HG03575 (cell line): ENCODE data around the gene IQUB.
"Not testable (repeated sequence)": the region's sequence is repeated elsewhere in the genome, so short reads cannot be mapped to it uniquely, and the experiment has no call there.

Experiments used
- ATAC-seq: cut with Tn5 transposase; IDR thresholded peaks from one replicate; pipeline ENCODE4 v1.9.1; 2021; ENCODE audit not compliant: unreplicated experiment, insufficient number of reproducible peaks, low FRiP score; ENCODE audit errors: extremely low read depth

The IQUB gene

DNA sequence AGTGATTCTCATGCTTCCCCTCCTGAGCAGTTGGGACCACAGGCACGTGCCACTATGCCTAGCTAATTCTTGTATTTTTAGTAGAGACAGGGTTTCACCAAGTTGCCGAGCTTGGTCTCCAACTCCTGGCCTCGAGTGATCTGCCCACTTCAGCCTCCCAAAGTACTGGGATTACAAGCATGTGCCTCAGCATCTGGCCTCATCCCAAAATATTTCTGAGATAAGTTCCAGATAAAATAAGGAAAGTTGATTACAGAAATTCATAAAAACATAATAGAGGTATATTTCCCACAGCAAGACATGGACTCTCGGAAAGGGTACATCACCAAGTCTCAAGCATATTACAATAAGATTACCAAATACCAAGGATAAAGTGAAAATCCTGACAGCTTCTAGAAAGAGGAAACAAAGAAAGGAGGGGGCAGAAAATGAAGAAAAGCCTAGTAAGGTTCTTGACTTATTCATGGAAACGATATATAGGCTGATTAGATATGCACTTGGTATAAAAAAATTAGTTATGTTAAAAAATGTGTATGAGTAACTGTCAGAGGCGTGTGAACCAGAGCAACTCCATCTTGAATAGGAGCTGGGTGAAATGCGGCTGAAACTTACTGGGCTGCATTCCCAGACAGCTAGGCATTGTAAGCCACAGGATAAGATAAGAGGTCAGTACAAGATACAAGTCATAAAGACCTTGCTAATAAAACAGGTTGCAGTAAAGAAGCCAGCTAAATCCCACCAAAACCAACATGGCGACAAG lies 35.0 kb downstream of the IQUB start:
- ATAC-seq, result no peak

DNA sequence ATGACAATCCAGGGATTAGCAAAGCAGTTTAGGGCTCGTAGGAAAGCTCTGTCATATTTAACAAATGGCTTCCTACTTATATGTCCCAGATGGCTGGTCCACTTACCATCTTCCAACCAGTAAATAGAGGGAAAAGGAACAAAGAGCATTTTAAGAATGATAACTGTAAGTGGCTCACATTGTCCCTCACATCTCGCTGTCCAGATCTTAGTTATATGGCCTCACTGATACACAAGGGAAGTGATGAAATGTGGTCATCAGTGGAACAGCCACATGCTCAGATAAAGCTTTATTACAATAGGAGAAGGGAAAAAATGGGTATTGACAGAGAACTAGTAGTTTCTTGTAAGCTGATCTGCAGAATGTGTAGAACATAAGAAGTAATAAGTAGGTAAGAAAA lies 35.8 kb downstream of the IQUB start:
- ATAC-seq, result no peak

DNA sequence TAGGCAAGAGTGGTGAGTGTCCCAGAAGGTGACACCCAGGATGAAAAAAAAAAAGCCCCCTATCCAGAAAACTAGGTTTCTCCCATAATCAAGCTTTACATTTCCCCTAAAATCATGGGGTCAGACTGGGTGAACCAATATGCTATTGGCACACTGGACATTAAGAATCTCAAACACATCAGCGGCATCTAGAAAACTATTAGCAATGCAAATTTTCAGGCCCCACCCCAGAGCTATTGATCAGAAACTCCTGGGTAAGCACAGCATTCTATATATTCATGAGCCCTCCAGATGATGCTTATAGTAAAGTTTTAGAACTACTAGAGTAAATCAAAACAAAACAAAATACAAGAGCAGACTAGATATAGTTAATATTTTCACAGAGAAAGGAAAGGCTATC lies 36.4 kb downstream of the IQUB start:
- no peak for ATAC-seq

DNA sequence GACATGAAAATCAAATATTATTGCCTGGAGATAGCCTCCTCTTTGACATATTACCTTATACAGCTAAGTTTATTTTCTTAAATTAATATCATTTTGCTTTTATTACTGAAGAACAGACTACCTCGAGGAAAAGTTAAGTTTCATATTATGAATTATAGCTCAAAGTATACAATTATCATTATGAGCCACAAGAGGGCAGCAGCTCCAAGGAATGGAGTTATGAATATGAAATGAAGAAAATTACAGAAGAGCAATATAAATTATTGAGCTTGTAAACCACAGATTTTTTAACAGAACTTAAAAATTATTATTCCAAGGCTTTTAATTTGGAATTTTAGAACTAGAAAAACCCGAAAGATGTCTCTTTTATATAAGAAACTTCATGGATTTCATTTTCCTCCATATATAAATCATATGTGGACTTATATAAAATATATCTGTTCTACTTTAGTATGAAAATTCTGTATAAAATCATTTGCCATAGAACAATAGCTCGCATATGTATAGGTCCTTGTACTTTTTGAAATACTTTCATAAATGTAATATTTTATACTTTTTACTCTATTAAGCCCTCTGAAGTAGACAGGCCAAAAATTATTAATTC lies 40.1 kb downstream of the IQUB start:
- ATAC-seq, result no peak

DNA sequence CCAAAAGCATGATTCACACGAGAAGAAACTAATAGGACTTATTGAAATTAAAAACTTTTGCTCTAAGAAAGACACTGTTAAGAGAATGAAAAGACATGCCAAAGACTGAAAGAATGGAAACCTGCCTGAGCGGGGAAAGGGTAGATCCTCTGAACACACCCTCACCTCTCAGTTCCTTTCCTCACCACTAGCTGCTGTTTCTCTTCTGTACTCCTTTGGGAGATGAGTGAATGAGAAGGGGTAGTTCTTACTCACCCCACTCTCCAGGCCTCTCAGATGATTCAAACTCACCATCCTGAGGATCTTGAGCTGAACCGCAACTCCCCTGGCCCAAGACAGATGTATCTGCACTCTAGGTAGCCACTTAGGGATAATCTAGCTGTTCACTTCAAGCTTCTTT lies 41.9 kb downstream of the IQUB start:
- no peak for ATAC-seq

DNA sequence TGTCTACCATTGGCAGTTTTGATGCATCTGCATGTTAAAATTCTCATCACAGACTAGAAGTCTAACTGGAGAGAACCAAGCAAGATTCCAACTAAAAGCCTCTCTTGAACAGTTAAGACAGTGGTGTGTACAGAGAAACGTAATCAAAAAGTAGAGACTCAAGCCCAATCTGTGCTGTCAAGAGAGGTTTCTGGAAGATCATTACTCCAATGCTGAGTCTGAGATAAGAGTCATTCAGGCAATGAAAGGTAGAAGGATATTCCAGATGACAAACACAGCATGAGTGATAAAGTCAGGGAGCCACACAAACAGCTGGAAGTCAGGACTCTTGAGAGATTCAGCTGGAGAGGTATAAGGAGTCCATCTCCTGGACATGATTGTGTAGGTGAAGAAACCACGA lies 48.7 kb downstream of the IQUB start:
- ATAC-seq, result no peak

DNA sequence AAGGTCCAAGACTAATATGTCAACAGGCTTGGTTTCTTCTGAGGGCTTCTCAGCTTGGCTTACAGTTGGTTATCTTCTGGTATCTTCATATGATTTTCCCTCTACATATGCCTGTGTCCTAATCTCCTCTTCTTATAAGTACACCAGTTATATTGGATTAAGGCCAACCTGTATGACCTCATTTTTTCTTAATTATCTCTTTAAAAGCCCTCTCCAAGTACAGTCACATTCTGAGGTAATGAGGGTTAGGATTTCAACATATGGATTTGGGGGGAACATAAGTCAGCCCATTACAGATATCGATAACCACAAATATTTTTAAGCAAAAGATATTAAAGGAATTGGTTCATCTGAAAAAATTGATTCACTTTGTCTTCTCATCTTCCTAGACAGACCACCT lies 49.2 kb downstream of the IQUB start:
- no peak for ATAC-seq

DNA sequence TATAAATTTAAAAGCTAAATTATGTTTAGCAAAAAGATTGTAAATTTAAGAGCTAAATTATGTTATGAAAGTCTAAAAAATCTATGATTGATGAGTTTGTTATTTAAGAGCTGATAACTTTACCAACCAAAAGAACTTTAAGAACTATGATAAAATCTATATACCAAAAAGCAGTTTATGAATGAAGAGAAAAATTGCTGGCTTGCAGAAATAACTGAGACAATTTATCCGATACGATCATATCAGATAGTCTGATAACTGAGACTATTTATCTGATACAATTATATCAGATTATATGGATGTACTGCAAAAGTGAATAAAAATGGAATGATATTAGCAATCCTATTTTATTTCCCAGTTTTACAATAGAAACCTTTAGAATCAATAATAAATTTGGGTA lies 50.2 kb downstream of the IQUB start:
- ATAC-seq, result no peak

DNA sequence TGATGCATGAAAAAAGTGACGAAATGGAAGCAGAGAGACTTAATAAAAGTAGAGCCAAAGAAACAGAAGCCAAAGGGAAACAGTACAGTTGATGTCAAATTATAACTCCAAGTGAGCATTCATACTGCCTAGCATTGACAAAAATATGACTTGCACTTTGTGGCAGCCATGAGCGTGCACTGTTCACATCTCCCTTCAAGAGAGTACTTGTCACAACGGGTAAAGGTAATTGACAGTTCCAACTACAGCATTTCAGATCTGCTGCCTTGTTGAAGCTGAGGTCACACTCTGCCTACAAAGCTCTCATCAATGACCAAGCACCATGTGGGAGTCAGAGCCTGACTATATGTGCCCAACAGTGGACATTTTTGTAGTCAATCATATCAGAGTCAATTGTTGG lies 54.3 kb downstream of the IQUB start:
- no peak for ATAC-seq

DNA sequence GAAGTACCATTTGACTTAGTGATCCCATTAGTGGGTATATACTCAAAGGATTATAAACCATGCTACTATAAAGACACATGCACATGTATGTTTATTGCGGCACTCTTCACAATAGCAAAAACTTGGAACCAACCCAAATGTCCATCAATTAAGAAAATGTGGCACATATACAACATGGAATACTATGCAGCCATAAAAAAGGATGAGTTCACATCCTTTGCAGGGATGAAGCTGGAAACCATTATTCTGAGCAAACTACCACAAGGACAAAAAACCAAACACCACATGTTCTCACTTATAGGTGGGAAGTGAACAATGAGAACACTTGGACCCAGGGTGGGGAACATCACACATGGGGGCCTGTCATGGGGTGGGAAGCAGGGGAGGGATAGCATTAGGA lies 56.3 kb downstream of the IQUB start:
- ATAC-seq, result not testable (repeated sequence)

DNA sequence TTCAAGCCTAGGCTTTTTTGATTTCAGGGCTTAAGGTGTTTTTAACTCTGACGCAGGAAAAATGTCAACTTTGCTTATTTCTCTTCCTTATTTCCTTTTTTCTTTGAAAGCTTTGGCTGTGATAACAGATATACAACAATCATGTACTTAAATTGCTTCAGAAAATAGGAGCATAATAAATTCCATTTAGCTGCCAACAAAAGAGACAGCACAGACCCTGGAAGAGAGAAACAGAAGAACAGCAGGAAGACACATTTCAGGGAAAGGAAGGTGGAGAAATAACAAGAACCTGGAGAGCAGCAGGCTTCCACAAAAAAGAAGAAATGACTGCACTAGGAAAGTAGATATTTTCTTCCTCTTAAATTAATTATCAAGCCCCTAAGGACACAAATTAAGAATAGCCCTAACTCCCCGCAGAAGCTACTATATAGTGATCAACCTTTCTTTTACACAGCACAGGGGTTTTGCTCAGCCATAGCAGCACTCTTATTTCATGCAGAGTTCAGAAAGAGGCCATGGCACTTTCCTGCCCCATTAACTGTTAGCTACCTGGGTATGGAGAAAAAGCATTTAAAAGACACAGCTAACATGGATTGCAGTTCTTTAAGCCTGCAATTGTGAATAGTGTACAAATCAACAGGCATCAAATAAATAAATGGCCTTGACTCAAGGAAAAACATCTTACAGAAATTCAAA lies 61.5 kb downstream of the IQUB start:
- ATAC-seq, result no peak

DNA sequence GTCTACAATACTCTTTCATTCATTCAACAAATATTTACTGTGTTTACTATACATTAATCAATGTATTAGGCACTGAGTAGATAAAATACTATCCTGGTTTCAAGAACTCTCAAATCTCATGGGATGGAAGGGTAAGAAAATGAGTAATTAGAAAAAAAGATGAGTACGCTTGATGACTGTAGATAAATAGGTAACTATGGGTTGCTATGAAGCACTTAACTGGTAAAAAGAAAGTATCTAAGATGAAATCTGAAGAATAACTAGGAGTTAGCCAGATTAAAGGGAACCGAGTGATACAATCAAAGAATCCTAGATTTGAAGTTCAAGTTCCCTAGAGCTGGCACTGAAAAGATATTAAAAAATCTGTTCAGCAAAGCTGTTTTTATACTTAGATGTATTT lies 62.1 kb downstream of the IQUB start:
- ATAC-seq, result no peak

DNA sequence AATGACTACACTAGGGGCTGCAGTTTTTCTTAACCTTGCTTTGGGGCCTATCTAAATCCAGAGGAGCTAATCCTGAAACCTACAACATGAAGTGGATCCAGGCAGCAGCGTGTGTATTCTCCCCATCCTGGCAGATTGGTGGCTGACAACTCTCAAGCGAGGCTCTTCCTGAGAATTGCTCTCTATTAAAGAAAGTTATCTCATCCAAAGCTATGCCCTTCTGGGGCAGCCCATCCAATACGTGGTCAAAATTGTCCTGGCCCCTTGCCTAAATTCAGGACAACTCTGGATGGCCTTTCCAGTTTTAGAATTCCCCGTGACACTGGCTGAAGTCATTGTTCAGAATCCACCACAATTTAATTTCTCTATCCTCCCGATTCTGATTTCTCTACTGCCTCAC lies 66.1 kb downstream of the IQUB start:
- no peak for ATAC-seq

DNA sequence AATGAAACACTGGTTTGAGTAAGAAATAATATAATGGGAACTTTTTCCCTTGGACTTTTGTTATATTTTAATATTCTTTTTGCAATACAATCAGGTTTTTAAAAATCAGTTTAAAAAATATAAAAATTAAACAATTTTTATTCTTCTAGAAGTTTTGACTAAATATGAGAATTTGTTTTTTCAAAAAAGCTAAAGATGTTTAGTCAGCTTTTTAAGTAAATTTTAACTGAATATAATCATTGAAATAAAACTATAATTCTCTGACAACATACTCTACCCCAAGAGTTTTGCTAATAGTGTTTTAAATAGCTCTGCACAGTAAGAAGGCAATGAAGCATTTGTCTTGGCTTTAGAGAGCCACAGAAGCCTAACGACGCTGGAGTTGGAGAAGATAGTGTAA lies 70.5 kb downstream of the IQUB start:
- no peak for ATAC-seq

DNA sequence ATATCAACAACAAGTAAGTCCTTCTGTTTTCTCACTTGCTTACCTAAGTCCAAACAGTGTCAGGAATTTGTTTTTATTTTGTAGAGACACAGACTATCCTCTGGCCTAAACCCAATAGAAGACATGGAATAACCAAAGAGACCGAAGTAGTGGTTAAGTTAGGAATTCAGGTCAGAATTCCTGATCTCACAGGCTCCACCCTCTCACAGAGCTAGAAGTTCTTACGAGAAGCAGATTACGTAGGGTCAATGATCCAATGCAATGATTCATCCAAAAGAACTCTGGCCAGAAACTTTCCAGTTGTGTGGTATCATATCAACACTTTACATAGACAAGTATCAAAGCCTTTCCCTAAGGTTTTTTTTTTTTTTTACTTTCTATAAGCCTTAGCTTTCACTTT lies 73.8 kb downstream of the IQUB start:
- ATAC-seq, result no peak

DNA sequence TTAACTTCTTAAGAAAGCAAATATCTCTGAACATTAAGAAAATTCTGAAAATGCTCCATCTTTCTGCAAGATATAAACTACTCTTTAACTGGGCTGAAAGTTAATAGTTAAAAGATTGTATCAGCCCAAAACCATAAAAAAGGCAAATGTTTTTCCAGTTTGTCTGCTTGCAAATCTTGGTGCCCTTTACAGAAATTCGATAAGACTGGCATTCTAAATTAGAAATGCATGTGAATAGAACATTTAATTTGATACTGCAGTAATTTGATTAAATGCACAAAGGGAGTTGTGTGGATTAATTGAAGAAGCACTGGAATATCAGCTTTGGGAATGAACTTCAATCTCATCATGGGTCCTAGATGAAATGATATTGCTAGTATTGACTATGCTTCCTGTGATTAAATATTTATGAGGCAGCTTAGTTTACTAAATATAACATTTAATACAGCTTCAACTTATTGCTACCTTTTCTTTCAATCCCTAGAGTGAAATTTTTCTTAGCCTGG lies 78.4 kb downstream of the IQUB start:
- ATAC-seq, result no peak

DNA sequence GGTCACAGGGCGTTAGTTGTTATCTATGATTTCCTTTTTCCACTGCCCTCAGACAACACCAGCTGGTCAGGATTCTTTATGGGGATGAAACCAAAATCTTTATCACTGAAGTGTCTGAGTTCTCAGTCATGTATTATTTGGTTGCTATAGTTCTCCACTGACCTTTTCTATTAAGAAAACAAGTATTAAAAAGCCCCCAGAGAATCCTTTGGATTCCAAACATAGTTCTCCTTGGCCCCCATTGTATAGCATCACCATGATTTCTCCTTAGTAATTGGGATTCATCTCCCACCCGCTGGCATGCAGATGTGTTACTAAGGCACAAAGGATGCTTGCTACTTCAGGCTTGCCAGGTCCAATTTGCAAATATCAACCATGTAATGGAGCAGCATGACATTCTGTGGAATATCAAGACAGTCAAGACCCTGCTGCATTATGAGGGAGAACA lies 94.3 kb downstream of the IQUB start:
- ATAC-seq, result no peak

DNA sequence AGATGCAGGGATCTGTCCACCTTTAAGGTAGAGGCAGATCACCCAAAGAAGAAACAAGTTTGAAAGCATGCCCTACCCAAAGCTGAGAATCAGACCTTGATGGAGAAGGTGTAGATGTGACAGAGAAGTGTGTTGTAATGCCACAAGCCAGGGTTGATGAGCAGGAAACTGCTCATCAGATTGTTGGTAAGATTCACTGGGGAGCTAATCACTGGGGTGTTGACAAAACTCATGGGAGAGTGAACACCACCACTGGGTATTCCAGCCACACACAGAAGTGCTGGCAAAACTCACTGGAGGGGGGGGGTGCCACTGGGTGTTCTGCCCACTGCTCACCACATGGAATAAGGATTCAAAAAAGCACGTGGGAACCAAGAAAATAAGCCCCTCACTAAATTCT lies 95.2 kb downstream of the IQUB start:
- no peak for ATAC-seq

DNA sequence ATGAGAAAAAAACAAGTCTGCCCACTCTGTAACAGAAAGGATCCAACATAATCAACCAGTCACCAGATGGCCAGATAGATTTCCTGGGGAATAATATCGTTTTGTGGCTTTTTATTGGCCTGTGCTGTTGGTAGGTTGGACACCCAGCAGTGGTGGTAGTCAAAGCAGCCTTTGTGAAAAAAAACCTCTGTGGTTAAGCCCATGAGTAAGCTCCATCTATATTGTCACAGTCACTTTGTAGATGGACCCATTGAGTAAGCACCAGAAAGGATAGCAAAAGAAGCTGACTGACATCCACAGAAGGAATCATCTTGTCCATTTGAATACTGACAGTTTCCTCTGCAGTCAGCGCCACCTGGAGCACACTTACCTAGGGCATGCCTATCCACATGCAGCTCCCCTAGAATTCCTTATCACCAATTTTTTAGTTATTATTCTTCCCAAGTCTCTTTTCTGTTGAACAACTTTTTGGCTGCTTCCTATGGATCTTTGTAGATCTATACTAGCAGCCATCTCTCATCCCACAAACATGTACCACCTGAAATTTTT lies 96.9 kb downstream of the IQUB start:
- no peak for ATAC-seq
